Osteoblast (primary cell): ENCODE results near the gene WNK4. TPM values are rescaled to one million over a fixed set of nuclear protein-coding genes. Genes with fewer than 3 reads are reported as not detected.
A peak's percentile ranks its signal among the peaks of the same experiment; 100 is the strongest.
"Not testable (repeated sequence)": the region's sequence is repeated elsewhere in the genome, so short reads cannot be mapped to it uniquely, and the experiment has no call there.

ENCODE experiments used
- DNase-seq: peaks from one replicate; pipeline ENCODE4 v3.0.0; 2011; ENCODE audit warnings: low spot score, mixed read lengths; ENCODE audit not compliant: insufficient read length; ENCODE audit errors: missing footprints
- H2AFZ ChIP-seq: 2 replicates; pipeline ENCODE4 v1.6.0; 2011; ENCODE audit warnings: mild to moderate bottlenecking, low read length
- H3K27ac ChIP-seq: 2 replicates; pipeline ENCODE4 v1.5.1; 2011; ENCODE audit warnings: mild to moderate bottlenecking, low read depth, low read length, moderate library complexity
- H3K27me3 ChIP-seq: 2 replicates; pipeline ENCODE4 v1.6.0; 2012; ENCODE audit warnings: mild to moderate bottlenecking, control low read depth, inconsistent platforms, low read length, moderate library complexity; ENCODE audit not compliant: insufficient read depth
- H3K36me3 ChIP-seq: 2 replicates; pipeline ENCODE4 v1.5.1; 2011; ENCODE audit warnings: mild to moderate bottlenecking, low read length, control low read depth, moderate library complexity; ENCODE audit not compliant: insufficient read depth
- H3K4me1 ChIP-seq: 2 replicates; pipeline ENCODE4 v1.5.1; 2011; ENCODE audit warnings: mild to moderate bottlenecking, low read length, control low read depth, moderate library complexity; ENCODE audit not compliant: insufficient read depth
- H3K4me2 ChIP-seq: 2 replicates; pipeline ENCODE4 v1.6.0; 2011; ENCODE audit warnings: mild to moderate bottlenecking, low read length; ENCODE audit not compliant: insufficient read depth
- H3K4me3 ChIP-seq: fragments of 200-600 bp; sonication (generic); 3 replicates; pipeline ENCODE4 v1.5.1; 2012; ENCODE audit warnings: mild to moderate bottlenecking, low read length, inconsistent platforms; ENCODE audit not compliant: insufficient read depth
- H3K79me2 ChIP-seq: 2 replicates; pipeline ENCODE4 v1.6.0; 2012; ENCODE audit warnings: mild to moderate bottlenecking, low read length, control low read depth, inconsistent platforms; ENCODE audit not compliant: insufficient read depth
- H3K9me3 ChIP-seq: 2 replicates; pipeline ENCODE4 v1.5.1; 2011; ENCODE audit warnings: low read depth, low read length, control low read depth
- H4K20me1 ChIP-seq: 2 replicates; pipeline ENCODE4 v1.6.0; 2012; ENCODE audit warnings: mild to moderate bottlenecking, low read length, control low read depth; ENCODE audit not compliant: insufficient read depth
- total RNA-seq: library from RNA; depleted of rRNA; stranded (reverse); fragments of >200 nt; gene quantifications from 2 replicates; pipeline ENCODE4 v1.2.3, GENCODE V29; 2012
- TF ChIP-seq, protein P1 (sequence below): IDR thresholded peaks from 2 replicates; pipeline ENCODE4 v1.5.1; 2011; ENCODE audit warnings: mild to moderate bottlenecking, low read depth, low read length, moderate library complexity; ENCODE audit errors: extremely low read depth

Gene WNK4
- total RNA-seq, 1 donor = not detected

DNA sequence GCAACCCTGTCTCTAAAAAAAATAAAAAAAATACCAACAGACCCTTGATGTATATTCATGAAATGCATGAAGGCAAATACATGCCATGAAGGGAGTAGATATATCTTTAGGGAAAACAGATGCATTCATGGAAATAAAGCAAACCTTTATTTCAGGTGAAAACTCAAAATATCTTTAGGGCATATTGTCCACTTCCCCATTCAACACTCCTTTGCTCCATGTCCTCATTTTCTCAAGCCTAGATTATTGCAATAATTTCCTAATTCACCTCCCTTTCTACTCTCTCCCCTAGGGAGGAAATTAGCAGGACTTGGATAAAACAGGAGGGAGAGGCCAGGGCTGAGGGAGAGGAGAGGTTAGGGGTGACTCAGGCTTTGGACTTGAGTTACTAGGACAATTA lies 12.9 kb upstream of the WNK4 start:
- no peaks in the 10 kb centered on the region for H4K20me1 ChIP-seq
- no peaks in the 10 kb centered on the region for H3K27me3 ChIP-seq
- no peak overlapping the region for H2AFZ ChIP-seq
- no peak overlapping the region for H3K27ac ChIP-seq
- no peaks in the 10 kb centered on the region for H3K36me3 ChIP-seq
- no peaks in the 10 kb centered on the region for H3K79me2 ChIP-seq
- TF ChIP-seq, protein P1, sequence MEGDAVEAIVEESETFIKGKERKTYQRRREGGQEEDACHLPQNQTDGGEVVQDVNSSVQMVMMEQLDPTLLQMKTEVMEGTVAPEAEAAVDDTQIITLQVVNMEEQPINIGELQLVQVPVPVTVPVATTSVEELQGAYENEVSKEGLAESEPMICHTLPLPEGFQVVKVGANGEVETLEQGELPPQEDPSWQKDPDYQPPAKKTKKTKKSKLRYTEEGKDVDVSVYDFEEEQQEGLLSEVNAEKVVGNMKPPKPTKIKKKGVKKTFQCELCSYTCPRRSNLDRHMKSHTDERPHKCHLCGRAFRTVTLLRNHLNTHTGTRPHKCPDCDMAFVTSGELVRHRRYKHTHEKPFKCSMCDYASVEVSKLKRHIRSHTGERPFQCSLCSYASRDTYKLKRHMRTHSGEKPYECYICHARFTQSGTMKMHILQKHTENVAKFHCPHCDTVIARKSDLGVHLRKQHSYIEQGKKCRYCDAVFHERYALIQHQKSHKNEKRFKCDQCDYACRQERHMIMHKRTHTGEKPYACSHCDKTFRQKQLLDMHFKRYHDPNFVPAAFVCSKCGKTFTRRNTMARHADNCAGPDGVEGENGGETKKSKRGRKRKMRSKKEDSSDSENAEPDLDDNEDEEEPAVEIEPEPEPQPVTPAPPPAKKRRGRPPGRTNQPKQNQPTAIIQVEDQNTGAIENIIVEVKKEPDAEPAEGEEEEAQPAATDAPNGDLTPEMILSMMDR = no peak
- no peaks in the 10 kb centered on the region for H3K4me1 ChIP-seq
- no peak overlapping the region for H3K4me2 ChIP-seq
- no peak for DNase-seq
- no peaks in the 10 kb centered on the region for H3K9me3 ChIP-seq
- H3K4me3 ChIP-seq = no peak overlapping the region

DNA sequence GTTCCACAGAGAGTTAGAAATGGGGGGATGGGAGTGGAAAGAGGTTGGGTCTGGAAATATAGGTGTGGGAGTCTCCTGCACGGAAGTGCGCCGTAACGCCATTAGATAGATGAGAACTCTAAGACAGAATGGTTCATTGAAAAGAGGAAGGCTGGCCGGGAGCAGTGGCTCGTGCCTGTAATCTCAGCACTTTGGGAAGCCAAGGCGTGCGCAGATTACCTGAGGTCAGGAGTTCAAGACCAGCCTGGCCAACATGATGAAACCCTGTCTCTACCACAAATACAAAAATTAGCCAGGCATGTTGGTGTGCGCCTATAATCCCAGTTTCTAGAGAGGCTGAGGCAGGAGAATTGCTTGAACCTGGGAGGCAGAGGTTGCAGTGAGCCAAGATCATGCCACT lies 12.4 kb upstream of the WNK4 start:
- not testable (repeated sequence) for H3K4me1 ChIP-seq, H3K36me3 ChIP-seq, H3K9me3 ChIP-seq, H4K20me1 ChIP-seq, H3K79me2 ChIP-seq, H3K27me3 ChIP-seq, H3K27ac ChIP-seq, H2AFZ ChIP-seq, H3K4me2 ChIP-seq, H3K4me3 ChIP-seq, DNase-seq

DNA sequence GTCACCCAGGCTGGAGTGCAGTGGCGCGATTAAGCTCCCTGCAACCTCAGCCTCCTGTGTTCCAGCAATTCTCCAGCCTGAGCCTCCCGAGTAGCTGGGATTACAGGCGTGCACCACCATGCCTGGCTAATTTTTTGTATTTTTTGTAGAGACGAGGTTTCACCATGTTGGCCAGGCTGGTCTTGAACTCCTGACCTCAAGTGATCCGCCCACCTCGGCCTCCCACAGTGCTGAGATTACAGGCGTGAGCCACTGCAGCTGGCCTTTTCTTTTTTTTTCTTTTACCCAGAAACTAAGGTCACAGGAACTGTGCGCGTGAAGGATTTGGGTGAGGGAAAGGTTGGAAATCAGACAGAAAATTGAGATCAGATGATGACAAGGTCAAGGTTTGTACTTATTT lies 10.4 kb upstream of the WNK4 start:
- not testable (repeated sequence) for H3K4me2 ChIP-seq, H4K20me1 ChIP-seq, H3K9me3 ChIP-seq, H3K27me3 ChIP-seq, H3K79me2 ChIP-seq, DNase-seq, H2AFZ ChIP-seq, H3K4me3 ChIP-seq, H3K36me3 ChIP-seq, H3K27ac ChIP-seq
- peaks cover 16% of the 10 kb centered on the region for H3K4me1 ChIP-seq

DNA sequence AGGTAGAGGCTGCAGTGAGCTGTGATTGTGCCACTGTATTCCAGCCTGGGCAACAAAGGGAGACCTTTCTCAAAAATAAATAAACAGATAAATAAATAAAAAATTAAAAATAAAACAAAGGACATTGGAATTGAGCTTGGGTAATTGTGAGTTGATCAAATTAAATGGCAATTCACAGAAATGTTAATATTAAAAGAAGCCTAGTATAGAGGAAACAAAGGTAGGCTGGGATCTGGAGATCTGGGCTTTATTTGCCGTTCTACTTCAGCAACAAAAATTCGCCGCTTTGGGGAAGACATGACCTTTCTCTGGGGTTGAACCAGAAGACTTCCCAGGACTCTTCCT lies 7.5 kb upstream of the WNK4 start:
- no peak for DNase-seq
- Histone ChIP-seq H4K20me1 (no peaks in the 10 kb centered on the region), H3K4me1 (peaks cover 28% of the 10 kb centered on the region), H3K27ac (peak overlapping the region; percentile 86), H3K27me3 (no peaks in the 10 kb centered on the region), H3K9me3 (no peaks in the 10 kb centered on the region), H3K36me3 (peaks cover 25% of the 10 kb centered on the region), H3K4me3 (peak overlapping the region; percentile 88), H3K79me2 (peaks cover 7% of the 10 kb centered on the region), H2AFZ (peak overlapping the region; percentile 95), H3K4me2 (peak overlapping the region; percentile 98)
- TF ChIP-seq, protein P1 = no peak

DNA sequence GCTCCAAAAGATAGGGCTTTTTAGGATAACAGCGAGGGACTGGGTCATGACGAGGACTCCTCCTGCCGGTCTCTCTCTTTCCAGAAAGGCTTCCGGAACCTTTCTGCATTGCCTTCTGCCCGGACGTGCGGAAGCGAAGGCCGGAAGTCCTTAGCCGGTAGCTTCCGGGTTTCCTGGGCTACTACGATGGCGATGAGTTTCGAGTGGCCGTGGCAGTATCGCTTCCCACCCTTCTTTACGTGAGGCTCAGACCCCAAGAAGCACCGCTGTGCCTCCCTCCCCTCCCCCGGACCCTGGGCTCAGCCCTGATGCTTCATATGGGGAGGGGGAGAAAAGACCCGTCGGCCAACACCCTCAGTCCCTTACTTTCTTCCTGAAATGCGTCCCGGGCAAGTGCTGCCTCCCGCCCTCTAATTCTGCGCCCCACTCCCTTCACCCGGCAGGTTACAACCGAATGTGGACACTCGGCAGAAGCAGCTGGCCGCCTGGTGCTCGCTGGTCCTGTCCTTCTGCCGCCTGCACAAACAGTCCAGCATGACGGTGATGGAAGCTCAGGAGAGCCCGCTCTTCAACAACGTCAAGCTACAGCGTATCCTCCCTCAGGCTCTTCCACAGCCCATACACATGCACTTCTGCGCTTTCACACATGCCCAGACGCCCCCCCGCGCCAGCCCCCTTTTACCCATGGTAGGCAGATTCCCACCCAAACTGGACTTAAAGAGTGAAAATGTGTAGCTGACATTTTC lies 6.9 kb upstream of the WNK4 start, which contains the start of gene VPS25:
TSS of gene VPS25 (plus strand) at position 160 of the 746 bp plus-strand sequence. CDS start at position 187, 27 bp downstream.
- Histone ChIP-seq H3K27me3 (no peaks in the 10 kb centered on the region), H3K9me3 (no peaks in the 10 kb centered on the region), H3K4me2 (peak within 1 kb of the TSS; percentile 98), H3K27ac (peak within 1 kb of the TSS; percentile 86), H3K4me3 (peak within 1 kb of the TSS; percentile 88), H3K4me1 (peaks cover 28% of the 10 kb centered on the region), H2AFZ (peak within 1 kb of the TSS; percentile 95), H4K20me1 (no peaks in the 10 kb centered on the region), H3K36me3 (peaks cover 27% of the 10 kb centered on the region), H3K79me2 (peaks cover 7% of the 10 kb centered on the region)
- TF ChIP-seq, protein P1 = peak; percentile 15
- peak; percentile 98 for DNase-seq
